AG09319 (cell line): Measurements from ENCODE around the gene CEP170B.

Source experiments
- DNase-seq: peaks from one replicate; pipeline ENCODE4 v3.0.0-alpha.2; 2010; ENCODE audit warnings: low read depth; ENCODE audit errors: extremely low read depth
- TF ChIP-seq, protein P1 (sequence below): IDR thresholded peaks from 2 replicates; pipeline ENCODE4 v1.5.1; 2011; ENCODE audit warnings: low read depth, mild to moderate bottlenecking, inconsistent platforms, low read length, moderate library complexity

CEP170B gene

DNA sequence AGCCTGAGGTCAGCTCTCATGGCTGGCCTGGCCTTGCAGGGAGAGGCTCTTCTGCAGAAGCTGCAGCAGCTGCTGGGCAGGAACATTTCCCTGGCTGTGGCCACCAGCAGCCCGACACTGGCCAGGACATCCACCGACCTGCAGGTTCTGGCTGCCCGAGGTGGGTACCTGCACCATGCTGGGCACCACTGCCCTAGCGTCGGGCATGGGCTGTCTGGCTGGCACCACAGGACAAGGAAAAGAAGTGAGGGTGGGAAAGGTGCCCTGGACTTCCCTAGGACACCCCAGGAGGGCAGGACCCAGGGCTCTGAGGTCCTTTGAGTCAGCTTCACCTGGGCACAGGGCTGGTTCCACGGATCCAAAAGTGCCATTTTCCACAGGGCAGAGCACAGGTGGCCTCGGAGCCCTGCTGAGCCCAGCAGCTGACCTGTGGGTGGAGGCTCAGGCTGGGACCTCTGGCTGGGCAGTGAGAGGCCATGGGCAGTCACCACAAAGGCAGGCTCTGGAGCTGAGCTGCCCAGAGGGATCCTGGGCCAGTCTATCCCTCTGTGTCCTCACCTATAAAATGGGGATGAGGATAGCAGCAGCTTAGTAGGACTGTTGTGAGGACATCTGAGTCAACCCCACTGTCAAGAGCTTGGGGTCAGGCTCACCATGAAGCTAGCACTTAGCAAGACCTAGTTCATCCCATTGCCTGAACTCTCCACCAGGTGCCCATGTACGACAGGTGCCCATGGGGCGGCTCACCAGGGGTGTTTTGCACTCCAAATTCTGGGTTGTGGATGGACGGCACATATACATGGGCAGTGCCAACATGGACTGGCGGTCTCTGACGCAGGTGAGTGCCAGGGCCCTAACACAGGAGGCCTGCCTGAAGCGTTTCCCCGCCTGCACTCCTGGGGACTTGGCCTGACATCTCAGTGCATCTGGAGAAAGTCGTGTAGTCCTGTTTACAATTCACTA, 64.5 kb downstream of the CEP170B start:
- TF ChIP-seq, protein P1, sequence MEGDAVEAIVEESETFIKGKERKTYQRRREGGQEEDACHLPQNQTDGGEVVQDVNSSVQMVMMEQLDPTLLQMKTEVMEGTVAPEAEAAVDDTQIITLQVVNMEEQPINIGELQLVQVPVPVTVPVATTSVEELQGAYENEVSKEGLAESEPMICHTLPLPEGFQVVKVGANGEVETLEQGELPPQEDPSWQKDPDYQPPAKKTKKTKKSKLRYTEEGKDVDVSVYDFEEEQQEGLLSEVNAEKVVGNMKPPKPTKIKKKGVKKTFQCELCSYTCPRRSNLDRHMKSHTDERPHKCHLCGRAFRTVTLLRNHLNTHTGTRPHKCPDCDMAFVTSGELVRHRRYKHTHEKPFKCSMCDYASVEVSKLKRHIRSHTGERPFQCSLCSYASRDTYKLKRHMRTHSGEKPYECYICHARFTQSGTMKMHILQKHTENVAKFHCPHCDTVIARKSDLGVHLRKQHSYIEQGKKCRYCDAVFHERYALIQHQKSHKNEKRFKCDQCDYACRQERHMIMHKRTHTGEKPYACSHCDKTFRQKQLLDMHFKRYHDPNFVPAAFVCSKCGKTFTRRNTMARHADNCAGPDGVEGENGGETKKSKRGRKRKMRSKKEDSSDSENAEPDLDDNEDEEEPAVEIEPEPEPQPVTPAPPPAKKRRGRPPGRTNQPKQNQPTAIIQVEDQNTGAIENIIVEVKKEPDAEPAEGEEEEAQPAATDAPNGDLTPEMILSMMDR = no peak
- DNase-seq = no peak

DNA sequence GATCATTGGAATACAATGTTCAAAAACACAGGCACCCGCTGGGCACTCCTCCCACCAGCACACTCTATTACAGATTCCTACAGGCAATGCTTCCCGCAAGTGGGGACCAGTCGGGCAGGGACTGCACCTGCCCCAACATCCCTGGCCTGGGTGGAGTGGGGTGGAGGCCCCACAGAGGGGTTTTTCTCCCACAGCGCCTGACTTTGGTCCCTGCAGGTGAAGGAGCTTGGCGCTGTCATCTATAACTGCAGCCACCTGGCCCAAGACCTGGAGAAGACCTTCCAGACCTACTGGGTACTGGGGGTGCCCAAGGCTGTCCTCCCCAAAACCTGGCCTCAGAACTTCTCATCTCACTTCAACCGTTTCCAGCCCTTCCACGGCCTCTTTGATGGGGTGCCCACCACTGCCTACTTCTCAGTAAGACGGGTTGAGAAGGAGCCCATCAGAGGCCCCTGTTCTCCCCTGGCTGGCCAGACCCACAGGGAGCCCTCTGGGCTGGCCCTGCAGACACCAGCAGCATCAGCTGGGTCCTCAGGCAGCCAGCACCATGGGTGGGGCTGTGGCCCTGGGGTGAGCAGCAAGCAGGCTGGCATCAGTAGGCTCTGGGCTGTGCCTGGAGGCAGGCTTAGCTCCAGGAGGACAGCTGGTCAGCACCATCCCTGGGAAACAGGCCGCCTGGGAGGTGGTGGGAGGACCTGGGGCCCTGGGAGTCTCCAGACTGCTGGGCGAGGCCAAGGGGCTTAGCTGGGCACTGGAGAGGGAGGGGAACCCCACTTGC, 65.6 kb downstream of the CEP170B start:
- TF ChIP-seq, protein P1 = no peak
- DNase-seq = no peak

DNA sequence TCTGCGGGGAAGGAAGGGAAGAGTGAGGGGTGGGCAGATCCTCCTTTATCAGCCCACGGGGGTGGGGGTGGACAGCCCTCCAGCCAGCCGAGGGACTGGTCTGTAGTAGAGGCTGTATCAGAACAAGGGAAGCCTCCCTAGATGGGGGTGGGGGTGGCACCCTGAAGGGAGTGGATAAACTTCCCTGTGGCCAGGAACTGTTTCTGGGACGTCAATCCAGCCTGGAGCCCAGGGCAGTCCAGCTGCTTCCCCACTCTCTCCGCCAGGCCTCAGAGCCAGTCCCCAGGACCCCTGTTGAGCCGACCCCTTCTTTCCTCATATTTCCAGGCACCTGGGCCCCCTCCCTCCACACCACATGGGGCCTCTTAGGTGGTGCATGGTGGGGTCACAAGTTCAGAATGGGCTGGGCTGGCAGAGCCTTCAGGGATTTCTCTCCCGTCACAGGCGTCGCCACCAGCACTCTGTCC, 66.3 kb downstream of the CEP170B start:
- no peak for DNase-seq
- TF ChIP-seq, protein P1 = no peak

DNA sequence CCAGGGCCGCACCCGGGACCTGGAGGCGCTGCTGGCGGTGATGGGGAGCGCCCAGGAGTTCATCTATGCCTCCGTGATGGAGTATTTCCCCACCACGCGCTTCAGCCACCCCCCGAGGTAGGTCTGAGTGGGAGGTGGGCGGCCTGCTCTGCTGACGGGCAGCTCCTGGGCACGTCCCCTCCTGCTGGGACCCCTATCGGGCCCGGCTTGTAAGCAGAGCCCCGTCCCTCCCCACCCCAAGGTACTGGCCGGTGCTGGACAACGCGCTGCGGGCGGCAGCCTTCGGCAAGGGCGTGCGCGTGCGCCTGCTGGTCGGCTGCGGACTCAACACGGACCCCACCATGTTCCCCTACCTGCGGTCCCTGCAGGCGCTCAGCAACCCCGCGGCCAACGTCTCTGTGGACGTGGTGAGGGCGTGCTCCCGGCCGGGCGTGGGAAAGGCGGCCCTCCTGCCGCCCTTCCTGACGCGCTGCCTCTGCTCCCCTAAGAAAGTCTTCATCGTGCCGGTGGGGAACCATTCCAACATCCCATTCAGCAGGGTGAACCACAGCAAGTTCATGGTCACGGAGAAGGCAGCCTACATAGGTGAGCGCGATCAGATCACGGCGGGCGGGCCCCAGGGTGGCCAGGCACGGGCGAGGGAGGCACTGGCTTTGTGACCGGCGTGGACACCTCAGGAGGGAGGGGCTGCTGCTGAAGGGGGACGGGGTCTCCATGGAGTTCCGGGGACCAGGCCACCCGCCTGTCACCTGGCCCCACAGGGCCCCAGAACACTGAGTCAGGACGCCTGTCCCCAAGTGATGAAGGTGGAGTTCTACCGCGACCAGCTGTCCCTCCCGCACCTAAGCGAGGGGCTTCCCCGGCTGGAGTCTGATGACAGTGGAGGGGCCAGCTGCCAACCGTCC, 67.0 kb downstream of the CEP170B start:
- TF ChIP-seq, protein P1 = no peak
- no peak for DNase-seq

DNA sequence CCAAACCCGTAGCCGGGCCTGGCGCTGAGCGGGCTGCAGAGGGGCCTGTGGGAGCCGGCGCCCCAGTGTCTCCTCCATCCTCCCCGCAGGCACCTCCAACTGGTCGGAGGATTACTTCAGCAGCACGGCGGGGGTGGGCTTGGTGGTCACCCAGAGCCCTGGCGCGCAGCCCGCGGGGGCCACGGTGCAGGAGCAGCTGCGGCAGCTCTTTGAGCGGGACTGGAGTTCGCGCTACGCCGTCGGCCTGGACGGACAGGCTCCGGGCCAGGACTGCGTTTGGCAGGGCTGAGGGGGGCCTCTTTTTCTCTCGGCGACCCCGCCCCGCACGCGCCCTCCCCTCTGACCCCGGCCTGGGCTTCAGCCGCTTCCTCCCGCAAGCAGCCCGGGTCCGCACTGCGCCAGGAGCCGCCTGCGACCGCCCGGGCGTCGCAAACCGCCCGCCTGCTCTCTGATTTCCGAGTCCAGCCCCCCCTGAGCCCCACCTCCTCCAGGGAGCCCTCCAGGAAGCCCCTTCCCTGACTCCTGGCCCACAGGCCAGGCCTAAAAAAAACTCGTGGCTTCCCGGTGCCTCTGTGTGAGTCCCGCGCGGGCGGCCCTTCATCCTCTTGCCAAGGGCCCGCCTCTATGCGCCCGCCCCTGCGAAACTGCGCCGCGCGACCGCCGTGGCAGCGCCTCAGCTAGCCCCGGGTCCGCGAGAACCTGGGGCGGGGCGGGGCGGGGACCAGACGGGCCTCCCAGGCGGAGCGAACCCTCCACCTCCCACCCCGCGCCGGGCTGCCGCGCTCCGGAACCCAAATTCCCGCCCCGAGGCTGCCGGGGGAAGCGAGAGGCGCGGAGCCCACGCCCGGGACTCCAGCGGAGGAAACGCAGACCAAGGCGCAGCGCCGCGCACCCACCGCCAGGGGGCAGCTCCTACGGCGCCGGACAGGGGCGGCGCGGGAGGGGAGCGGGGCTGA, 67.9 kb downstream of the CEP170B start:
- DNase-seq = peak; percentile 62
- TF ChIP-seq, protein P1 = peak; percentile 60
